NCI-H1417 (cell line): ENCODE measurements around the gene SFRP5.

Source experiments
- DNase-seq, 3 experiments: peaks; one replicate each; lab custom pipeline; 2025; lab: John Stamatoyannopoulos, UW

SFRP5 gene, protein sequence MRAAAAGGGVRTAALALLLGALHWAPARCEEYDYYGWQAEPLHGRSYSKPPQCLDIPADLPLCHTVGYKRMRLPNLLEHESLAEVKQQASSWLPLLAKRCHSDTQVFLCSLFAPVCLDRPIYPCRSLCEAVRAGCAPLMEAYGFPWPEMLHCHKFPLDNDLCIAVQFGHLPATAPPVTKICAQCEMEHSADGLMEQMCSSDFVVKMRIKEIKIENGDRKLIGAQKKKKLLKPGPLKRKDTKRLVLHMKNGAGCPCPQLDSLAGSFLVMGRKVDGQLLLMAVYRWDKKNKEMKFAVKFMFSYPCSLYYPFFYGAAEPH

DNA sequence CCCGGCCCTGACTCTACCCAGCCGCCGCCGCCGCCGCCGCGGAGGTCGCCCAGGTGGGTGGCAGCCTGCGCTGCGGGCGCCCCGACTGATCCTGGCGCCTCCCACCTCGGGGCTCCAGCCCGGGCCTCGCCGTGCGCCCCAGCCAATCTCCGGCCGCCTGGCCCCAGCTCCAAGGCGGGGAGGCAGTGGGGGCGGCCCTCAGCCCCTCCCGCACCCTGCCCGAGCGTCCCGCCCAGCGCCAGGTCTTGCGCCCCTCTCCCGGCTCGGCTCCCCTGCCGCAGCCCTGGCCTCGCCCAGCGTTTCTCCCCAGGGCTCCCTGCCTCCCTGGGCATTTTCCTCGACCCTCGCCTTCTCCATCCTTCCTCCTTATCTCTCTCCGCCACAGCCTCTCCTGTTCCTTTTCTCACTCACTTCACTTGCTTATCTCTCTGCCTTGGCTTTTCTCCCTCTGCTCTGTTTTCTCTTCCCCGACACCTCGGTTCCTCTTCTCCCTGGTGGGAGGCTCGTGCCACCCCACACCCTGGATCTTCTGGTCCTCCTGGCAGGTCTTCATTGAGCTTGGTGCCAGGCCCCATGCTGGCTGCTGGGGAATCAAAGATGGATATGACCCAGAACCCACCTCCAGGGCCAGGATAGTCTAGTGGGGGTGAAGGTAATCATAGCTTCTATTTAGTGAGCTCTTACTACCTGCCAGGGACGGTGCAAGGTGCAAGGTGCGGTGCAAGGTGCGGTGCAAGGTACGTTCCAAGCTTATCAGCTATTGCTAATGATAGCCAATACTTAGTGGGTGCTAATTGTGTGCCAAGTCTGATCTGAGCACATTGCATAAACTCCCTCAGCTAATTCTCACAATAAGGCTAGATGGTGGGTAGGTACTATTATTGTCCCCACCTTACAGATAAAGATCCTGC lies at the start of gene SFRP5:
SFRP5 (minus strand) TSS at position 87 of the 911 bp plus-strand sequence. CDS start 166 bp downstream, outside the sequence.
- peak in 2 of 3 experiments; percentile 31 to 41 for DNase-seq

DNA sequence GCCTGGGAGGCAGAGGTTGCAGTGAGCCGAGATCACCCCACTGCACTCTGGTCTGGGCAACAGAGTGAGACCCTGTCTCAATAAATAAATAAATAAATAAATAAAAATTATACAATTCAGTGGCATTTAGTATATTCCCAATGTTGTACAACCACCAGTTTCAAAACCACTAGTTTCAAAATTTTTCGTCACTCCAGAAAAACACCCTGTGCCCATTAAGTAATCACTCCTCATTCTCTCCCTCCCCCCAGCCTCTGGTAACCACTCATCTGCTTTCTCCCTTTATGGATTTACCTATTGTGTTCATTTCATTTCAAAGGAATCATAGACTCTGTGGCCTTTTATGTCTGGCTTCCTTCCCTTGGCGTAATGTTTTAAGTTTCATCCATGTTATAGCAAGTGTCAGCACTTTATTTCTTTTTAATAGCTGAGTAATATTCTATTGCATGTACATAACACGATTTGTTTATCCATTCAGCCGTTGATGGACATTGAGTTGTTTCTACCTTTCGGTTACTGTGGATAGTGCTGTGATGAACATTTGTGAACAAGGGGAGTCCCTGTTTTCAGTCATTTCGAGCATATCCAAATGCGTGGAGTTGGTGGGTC lies 48.4 kb upstream of the SFRP5 start:
- no peak for DNase-seq

DNA sequence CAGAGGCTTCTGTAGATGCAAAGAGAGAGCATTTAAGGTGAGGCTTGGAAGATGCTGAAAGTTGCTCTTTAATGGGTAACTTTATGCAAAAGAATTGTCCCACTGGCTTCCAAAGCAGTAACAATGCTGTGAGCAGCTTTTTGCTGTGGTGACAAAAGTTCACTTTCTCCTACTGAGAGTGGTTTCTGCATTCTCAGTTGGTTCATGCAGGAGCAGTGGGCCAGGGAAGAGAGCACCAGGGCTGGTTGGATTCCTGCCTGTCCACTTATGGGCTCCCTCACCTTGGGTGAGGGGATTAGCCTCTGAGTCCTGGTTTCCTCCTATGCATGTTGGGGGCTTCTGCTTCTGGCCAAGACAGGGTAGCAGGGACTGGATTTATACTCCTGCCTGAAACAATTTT lies 46.8 kb upstream of the SFRP5 start:
- no peak for DNase-seq

DNA sequence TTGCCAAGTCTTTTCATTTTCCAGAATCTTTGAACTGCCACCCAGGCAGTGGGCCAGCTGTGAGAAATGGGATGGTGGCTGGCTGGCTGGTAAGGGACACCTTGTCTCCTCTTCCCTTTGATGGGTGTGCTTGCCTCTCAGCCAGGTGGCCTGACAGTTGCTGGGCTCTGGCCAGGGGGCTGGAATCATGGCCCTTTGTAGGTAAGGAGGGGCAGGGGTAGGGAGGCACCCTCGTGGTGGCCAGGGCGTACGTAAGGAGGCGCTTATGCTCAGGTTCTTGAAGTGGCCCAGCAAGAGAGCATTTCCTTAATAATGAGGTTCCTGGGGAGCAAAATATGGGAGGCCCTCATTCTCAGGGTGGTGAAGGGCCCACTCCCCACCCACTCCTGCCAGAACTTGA lies 44.8 kb upstream of the SFRP5 start:
- DNase-seq, result no peak

DNA sequence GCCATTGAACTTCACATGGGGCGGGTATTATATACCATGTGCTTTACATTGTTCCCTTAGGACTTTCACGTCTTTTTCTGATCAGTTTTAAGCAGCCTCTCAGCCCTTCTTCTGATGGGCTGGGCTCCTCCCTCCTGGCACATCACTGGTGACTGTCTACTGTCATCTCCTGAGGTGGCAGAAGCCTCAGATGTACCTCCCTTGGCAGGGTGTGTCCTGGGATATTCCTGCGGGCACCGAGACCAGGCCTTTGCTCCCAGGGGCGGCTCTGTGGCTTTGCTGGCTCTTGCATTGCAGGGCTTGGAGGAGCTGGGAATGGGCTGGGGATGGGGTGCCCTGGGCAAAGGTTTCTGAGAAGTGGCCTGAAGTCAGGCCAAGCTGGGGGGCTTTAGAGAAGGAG lies 43.2 kb upstream of the SFRP5 start:
- no peak for DNase-seq

DNA sequence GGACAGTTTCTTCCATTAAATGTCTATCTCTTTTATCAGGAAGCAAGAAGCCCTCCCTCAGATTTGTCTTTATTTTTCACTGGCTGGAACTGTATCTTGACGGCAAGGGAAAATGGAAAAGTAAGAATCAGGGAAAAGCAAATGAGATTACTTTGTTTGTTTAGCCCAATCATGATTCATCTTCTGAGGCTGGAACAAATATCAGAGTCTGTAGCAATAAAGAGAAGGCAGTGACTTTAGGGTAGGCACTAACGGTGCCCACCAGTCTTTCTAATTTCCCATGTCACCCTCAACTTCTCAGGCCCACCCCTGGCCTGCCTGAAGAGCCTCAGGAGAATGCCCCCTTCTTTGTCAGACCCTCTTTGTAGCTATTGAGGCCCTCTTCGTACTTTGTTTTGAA lies 41.5 kb upstream of the SFRP5 start:
- no peak for DNase-seq

DNA sequence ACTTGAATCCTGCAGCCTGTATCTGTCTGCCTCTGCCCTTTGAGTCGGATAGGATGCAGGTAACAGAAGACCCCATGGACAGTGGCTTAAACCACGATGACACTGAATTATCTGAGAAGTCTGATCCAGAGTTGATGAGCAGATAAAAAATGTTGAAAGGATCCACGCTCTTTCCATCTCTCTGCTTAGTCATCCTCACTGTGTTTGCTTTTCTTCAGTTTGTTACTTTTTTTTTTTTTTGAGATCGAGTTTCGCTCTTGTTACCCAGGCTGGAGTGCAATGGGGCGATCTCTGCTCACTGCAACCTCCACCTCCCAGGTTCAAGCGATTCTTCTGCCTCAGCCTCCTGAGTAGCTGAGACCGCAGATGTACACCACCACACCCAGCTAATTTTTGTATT lies 40.9 kb upstream of the SFRP5 start:
- no peak for DNase-seq

DNA sequence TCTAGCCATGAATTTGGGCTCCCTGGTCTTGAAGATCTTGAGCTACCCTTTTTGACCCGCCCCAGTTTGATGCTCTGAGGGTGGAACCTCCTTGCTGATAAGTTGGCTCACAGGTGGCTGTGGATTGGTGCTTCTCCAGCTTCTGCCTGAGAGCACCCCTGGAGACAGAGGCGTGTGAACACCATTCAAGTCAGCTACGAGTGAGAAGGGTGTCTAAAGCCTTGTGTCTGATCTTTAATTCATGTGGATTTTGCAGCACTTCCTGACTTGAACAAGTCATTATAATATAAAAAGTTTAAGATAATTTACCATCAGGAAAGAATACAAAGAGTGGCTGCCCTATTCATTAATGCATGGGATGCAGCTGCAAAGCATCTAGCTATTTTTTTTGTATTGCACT lies 40.2 kb upstream of the SFRP5 start:
- no peak for DNase-seq

DNA sequence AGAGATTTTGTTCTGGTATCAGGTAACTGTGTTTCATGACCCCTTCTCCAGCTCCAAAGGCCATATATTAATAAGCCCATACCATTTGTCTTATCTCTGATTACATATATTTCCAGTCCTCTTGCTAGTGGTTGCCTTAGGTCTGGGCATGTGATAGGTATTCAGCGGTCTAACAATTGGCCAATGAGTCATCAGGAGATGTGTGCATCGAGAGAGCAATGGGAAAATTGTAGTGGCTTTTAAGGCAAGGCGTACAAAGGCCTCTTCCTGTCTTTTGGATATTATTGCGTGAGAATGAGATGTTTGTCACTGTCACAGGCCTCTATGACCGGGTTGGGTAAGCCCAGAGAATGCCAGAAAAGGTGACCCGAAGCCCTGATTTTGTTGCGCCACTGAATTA lies 38.6 kb upstream of the SFRP5 start:
- DNase-seq, result no peak

DNA sequence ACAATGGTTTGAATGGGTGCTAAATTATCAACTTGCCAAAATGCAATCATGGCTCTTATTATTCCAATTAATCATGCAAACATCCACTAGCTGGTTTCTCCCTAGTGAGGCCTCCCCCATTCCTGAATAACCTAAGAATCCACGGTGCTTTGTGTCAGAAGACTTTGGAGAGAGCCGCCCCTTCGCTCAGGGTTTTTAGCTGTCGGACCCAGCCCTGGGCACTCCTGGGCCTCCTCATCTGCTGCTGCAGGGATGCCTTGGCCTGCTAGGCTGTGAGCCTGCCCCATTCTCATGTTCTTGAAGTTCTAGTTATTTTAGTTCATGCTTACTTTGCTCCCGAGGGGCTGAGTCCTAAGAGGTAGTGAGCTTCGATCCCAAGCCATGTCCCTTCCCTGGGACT lies 34.1 kb upstream of the SFRP5 start:
- DNase-seq, result peak in 2 of 3 experiments; percentile 6 to 50

DNA sequence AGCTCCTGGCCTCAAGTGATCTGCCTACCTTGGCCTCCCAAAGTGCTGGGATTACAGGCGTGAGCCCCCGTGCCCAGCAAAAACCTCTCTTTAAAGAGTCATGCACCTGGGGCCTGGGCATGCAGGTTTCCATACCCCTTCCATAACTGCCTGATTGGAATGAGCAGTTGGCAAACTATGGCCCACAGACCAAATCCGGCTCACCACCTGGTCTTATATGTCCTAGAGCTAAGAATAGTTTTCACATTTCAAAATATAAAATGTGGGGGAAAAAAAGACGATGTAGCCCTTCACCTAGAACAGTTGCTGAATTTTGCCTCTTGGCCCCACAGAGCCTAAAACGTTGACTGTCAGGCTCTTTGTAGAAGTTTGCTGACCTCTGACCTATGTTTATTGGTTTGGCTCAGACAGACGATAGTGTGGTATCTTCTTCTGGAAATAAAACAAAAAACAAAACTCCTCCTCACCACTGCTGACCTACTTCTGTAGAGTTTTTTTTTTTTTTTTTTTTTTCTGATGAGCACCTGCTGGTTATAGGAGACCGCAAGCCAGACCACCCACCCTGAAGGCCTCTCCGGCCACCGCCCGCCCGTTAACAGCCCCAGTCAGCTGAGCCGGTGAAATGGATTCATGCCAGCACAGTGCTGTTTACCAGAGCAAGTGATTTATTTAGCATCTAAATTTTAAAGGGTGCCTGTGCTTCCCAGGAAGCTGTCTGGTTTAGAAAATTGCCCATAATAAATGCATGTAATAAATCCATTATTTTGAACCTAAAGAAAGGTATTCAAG lies 33.5 kb upstream of the SFRP5 start:
- peak in 2 of 3 experiments; percentile 6 to 50 for DNase-seq

DNA sequence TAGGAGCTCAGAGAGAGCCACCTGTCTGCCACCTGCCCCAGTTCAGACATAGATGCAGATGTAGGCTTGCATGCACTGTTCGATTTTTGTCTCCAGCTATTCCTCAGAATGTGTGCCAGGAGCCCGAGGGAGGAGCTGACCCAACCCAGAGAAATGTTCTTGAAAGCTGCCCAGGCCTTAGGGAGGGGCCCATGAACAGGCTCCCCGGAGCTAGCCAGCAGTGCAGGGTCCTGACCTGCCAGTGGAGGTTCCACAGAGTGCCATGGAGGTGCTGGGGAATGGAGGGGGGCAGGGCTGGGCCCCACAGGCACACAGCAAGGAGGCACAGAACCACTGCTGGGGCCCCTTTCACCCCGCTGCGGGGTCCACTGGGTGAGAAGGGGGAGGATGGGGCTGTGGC lies 29.6 kb upstream of the SFRP5 start:
- no peak for DNase-seq

DNA sequence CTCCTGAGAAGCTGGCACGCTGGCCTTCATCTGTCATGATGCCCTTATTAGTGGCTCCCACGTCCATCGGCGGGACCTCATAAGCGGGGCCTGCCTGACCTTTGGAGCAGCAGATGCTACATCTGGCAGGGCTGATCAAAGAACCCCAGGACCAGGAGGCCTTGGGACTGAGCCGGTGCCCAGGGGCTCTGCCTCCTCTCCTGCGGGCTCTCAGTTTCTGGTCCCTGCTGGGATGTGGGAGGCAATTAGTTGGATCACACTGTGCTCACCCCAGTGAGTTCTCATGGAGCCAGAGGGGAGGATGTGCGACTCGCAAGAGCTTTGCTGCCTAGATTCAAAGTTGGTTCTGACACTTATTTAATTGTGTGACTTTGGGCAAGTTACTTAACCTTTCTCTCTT lies 28.7 kb upstream of the SFRP5 start:
- no peak for DNase-seq

DNA sequence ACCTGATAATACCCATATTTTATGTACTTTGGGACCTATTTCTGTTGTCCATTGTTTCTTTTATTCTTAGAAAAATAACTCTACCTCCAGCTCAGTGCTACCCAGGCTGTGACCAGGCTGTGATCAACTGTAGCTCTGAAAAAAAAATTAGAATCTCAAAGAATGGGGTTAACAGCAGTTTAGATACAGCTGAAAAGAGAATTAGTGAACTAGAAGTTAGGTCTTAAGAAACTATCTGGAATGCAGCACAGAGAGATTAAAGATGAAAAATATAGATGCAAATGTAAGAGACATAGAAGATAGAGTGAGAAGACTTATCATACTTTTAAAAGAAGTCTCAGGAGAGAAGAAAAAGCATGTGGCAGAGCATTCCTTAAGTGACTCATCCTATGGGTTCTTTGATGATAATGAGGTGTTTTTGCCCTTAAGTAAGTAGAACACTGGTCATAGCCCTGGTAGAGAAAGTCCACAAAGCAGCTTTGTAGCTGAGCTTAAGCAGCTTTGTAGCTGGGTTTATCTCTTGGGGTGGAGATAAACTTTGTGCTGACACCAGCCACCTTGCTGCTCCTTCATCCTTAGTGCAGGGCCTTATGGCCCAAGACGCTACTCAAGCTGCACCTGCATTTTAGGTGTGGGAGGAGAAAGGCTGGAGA lies 27.3 kb upstream of the SFRP5 start:
- no peak for DNase-seq

DNA sequence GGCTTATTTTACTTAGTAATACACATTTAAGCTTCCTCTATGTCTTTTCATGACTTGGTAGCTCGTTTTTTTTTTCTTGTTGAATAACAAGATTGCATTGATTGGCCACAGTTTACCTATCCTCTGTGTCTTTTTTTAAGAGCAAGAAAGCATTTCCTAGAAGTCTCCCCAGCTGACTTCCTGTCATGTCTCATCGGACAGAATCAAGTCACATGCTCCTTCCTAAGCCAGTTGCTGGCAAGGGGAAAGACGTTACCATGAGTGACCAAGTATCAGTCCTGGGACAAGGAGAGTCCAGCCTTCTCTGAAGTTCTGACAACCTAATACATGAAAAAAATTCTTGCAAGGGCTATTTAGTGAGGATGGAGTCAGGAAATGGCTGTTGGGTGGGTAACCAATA lies 24.9 kb upstream of the SFRP5 start:
- no peak for DNase-seq

DNA sequence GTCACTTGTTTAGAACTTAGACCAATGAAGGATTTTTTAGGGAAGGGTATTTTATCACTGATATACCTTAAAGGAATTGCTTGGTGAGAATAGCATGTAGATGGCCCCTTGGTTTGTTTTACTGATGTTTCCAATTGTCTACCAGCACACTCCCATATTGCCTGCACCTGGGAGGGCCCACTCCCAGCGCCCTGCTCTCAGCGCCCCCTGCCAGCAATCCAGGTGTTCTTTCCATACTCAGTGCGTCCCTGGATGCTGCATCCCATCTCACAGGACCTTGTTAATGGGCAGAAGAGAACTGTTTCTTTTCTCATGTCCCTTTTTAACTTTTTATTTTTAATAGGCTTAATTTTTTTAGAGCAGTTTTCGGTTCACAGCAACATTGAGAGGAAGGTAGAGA lies 24.1 kb upstream of the SFRP5 start:
- DNase-seq, result no peak

DNA sequence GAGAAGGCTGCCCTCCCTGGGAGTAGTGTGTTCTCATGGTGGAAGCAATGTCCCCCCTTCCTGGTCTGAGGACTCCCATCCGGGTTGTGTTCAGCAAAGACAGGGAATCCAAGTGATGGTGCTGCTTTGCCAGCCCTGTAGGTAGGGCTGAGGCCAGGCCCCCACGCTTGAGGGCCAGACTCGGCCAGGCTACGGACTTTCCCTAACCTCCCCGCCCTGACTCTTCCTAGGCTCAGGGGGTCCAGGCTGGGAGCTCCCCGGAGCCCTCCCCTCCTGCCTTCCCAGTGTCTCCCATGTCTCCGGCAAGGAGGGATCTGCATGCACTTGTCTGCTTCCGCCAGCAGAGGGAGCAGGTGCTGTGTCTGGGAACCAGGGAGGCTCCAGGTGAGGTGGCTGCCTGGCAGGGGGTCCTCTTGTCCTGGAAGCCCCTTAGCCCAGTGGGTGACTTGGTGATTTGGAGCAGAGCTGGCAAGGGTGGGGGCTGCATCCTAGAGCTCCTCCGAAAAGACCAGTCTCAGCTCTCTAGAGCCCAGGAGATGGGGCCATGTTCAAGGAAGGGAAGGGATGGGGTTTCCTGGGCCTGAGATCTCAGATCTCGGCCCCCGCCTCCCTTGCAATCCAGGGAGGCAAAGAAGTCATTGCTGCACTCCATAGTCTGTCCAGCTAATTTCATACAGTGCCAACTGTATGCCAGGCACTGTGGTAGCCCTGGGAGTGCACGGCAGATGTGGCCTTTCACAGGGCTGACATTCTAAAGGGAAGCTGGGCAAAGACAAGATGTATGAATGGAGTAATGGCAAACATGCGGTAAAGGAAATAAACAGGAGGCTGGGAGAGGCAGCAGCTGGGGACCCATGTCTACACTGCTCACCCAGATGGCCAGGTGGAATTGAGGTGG lies 20.3 kb upstream of the SFRP5 start:
- DNase-seq, result peak; percentile 36 to 75 (median 69)

DNA sequence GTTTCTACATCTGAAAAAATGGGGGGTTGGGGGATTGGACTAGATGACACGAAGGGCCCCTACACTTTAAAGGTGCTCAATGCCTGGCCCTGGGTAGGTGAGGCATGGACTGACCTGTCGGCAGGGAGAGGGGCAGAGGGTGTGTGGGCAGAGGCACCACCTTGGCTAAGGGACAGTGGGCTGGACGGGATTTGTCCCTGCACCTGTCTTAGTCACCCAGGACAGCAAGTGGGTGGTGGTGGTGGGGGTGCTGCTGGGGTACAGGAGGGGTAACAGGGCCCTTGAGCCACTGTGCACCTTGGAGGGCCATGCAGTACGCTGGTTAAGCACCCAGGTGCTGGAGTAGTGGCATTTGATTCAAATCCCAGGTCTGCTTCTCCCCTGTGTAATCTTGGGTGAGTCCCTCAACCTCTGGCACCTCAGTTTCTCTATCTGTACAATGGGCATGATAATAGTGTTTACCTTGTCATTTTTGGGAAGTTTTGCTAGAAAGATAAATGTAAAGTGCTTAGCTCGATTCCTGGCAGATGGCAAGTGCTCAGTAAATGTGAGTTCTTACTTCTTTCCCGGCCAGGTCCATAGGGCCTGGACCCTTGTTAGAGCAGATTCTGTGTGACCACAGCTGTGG lies 18.1 kb upstream of the SFRP5 start:
- no peak for DNase-seq

DNA sequence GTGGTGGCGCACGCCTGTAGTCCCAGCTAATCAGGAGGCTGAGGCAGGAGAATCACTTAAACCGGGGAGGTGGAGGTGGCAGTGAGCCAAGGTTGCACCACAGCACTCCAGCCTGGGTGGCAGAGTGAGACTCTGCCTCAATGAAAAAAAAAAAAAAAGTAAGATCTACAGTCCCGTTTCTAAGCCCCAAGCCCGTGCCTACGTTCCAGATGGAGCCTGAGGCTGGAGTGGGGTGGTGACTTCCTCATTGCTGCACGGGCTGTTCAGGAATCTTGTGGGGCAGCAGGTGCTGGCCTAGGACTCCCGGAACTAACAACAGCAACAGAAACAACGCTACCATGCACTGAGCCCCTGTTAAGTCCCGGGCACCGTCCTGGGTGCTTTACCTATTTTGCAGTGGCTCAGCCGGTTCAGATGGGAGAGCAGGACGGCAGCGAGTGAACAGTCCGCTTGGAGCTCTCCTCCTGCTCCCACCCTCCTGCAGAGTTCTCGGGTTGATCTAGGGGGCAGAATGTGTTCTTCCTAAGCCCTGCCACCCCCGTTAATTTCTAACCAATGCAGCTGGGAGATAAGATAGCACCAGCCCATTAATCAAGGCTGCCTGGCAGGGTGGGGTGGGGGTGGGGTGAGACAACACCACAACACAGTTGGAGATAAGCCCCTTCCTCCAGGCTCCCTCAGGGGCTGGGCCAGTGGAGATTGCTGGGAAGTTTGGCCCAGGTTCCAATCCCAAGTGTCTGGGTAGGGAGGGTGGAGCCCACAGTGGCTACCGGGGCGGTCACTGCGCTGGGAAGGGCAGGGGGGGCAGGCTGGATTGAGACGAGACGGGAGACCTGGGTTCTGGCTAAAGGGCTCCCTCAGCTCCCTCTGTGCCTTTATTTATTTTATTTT lies 17.0 kb upstream of the SFRP5 start:
- no peak for DNase-seq
